CD4-positive, alpha-beta T cell treated with Interleukin-17A for 1 hour (primary cell): ENCODE results near the gene SLC6A4.

Experiments
- DNase-seq: peaks from one replicate; pipeline ENCODE4 v3.0.0-alpha.2; 2020

The SLC6A4 gene

DNA sequence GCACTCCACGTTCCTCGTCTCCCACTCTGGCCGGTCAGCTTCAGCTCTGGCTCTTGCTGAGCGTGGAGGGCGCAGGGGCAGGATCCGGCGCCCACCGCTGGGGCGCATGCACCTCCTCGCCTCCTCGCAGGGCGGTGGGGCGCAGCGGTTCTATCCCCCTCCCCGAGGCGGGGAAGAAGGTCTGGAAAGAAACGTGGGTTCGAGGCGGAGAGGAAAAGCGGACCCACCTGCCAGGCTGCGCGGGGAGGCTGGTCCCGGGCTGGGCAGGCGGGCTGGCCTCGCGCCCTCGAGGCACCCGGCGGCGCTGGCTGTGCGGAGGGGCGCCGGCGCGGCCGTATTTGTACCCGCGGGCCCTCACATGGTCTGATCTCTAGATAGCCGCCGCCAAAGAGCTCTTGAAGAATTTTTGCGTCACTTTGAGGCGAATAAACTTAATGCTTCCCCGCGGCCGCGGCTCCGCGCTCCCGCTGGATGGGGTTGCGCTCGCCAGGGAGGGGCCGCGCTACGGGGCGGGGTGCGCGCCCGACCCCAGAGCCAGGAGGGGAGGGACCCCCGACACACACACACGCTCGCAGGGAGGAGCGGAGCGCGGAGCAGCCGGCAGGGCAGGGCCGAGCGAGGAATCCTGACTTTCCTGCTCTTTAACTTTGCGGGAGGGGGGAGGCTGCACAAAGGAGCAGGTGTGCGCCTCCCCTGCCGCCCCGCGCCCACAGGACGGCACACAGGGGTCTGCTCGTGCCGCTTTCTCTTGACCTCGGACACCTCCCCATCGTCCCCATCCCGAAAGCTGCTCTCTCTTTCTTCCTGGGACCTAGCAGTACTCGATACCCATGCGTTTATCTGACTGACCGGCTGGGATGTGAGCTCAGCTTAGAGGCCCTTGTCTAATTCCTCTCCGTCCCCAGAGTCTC is at the start of gene SLC6A4:
TSS of gene SLC6A4 (minus strand) at position 312 of the 911 bp plus-strand sequence. CDS start 13,739 bp downstream, outside the sequence.
- no peak for DNase-seq

DNA sequence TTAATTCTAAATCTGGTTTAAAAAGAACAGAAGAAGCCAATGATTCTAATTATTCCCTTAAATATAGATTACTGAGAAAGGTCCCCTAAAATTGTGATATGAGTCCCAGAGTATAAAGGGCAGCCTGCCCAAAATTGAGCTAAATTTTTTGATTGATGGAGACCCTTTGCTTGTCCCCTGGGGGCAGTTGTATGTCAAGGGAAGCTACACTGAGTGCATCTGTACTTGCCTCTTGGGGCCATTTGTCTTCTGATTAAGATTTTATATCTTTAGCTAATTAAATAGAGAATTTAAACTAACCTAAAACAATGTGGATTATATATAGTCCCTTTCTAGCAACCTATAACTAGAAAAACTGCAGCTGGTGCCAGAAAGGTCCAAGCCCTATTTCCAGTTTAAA is 43.7 kb upstream of the SLC6A4 start:
- DNase-seq = no peak

DNA sequence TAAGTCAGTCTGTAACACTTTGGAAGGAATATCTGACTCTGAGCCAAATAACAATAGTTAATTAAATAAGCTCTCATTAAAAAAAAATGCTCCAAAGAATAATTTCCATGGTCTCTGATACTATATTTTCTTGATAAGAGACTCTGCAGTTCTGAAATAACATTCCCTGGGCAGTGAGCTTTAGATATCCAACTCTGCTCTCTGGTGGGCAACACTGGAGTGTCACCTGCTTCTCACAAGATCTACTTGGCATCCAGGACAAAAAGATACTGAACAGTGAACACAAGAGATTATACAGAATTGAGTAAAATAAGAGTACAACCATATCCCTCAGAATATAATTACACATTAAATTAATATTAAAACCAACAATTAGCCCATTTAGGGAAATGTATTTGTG is 42.5 kb upstream of the SLC6A4 start:
- peak; percentile 23 for DNase-seq

DNA sequence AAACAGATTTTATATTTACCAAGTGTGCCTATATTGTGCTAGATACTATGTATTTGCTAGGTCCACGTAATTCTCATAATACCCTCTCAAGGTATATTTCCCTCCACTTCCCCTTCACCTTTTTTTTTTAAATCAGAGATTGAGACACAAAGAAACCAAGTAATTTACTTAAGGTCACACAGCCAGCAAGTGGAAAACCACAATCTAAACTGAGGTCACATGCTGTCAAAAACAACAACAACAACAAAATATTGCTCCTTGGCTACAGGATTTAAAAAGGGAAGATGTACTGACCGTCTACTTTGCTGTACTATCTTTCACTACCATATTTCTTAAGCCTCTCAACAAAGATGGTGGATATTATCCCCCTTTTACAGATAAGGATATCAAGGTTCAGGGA is 40.4 kb upstream of the SLC6A4 start:
- DNase-seq = no peak

DNA sequence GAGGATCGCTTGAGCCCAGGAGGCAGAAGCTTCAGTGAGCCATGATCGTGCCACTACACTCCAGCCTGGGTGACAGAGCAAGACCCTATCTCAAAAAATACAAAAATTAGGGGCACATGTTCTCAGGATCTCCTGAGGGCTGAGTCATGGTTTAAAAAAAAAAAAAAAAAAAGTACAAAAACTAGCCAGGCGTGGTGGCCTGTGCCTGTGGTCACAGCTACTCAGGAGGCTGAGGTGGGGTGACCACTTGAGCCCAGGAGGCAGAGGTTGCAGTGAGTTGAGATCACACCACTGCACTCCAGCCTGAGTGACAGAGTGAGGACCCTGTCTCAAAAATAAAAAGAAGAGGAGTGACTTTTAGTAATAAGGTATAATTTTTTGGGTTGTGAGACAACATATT is 39.4 kb upstream of the SLC6A4 start:
- no peak for DNase-seq

DNA sequence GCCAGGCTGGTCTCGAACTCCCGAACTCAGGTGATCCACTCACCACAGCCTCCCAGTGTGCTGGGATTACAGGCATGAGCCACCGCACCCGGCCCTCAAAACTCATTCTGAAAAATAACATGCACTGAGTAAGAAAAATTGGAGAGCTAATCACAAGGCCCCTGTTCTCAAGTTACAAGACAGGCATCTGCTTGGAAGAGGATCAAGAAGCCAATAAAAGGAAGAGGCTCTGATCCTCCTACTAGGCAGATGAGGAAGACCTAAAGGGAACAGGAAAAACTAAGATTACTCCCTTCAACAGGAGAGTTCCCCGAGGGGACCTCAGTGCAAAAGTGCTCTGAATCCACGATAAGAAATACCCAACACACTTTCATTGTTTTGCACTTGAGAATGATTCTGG is 37.9 kb upstream of the SLC6A4 start:
- DNase-seq = no peak

DNA sequence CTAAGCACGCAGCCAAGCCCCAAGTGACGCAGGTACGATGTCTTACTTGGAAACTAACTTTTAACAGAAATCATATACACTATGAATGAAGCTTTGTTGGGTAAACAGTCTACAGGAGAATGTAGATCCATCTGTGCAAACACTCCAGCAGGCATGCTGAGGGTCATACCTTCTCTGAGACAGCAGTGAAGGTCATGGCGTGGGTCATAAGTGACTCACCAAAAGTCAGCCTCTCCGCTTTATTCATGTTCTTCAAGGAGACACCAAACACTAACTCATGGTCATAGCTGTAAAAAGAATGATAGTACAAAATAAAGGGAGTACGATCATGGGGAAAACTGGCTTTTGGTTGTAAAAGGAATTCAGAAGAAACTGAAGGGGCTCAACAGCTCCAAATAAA is 35.6 kb upstream of the SLC6A4 start:
- DNase-seq = no peak

DNA sequence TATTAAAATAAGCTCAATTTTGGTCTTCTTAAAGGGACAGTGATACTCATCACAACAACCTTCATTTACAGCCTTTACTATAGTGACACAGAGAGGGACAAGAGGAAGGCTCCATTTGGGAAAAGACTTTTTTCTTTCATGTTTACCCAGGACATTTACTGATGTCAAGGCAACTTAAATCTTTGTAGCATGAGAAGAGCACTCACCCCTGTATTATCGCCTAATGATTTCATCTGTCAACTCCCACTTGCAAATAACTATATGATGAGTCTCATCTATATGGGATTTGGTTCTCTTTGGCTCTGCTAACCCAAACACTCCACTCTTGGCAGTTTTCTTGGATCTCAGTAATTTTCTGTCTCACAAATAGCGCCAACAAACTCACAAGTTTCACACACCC is 32.1 kb upstream of the SLC6A4 start:
- DNase-seq = no peak

DNA sequence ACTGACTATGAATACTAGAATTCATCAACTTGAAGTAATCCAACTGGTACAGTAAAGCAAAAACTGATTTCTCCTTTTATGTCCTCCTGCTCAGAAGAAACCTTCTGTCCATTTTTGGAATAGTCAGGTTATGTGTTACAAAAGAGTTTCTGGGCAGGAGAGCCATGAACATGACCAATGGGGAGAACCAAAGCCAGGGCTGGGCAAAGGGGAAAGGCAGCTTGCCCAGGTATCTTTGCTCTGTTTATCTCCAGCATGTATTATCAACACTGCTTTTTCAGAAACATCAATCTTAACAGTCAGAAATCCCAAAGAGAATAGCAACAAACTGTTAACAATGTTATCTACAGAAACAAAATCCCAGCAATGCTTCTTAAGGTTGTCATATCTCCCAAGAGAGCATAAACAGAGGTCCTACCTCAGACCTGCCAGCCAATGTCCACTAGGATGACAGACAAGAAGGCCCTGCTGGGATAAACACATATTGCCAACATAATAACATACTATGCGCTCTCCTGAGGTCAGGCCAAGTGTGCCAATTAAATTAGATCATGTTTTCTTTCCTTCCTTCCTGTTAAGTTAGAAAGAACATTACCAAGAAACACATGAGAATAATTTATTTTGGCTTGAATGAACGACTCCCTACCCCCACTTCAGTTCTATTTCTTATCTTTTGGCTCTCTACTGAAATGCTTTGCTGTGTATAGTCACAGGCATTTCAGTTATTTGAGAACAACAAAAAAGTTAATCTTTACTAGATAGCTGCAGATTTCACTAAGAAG is 28.2 kb upstream of the SLC6A4 start:
- no peak for DNase-seq

DNA sequence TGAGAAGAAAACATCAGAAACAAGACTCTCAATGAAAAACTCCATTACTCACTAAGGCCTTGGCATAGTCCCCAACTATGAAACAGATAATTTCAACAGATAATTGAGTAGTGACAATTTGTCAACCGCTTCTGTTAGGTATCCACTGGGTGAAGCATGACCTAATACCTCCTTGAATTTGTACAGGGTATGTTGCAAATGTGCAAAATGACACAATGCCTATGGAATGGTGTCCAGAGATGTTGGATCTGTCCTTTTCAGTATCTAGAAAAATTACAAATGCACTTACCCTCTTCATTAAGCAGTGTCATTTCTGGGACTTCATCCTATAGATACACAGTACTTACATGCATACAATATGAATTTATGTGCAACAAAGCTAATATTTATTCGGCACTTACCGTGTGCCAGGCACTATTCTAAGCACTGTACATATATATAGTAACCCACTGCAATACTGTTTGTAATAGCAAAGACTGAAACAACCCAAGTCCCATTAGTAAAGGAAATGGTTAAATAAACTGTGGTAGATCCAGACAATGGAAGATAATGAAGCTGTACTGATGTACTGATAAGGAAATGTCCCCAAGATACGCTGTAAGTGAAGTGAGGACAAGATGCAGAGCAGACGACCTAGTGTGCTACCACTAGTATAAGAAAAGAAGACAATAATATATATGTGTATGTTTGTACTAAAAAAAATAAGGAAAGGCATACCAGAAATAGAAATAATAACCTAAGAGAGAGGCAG is 21.4 kb upstream of the SLC6A4 start:
- DNase-seq = no peak

DNA sequence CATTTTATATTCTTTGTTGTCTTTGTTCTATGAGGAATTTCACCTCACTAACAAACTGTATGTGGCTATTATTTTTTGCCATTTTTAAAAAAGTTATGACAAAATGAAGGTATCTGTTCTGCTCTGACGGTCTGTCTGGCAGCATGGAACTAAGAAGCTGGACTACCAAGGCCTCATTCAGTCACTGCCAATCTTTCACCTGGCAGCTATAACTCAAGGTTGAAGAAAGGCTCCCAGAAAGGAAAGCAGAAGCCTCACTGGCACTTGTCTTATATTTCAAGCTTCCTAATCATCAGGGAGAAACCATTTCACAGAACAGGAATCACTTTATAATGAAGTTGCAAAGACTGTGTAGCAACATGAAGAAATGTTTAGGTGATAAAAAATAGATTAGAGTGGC is 18.7 kb upstream of the SLC6A4 start:
- DNase-seq = no peak

DNA sequence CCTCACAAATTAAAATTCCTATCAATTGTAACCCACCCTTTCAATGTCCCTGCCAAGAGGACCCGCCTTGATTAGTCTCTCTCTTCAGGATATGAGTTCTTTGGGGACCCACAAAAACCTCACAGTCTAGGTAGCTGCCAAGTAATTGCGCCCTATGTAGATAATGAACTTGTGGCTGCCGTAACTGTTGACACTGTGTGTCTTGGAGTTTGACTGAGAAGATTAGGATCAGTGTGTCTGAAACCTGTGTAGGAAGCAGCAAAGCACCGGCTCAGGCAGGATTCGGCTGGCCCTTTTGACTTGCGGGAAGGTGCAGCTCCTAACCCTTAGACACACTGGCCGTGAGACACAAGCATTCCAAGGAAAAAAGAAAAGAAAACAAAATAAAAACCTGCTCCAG is 17.8 kb upstream of the SLC6A4 start:
- DNase-seq = no peak

DNA sequence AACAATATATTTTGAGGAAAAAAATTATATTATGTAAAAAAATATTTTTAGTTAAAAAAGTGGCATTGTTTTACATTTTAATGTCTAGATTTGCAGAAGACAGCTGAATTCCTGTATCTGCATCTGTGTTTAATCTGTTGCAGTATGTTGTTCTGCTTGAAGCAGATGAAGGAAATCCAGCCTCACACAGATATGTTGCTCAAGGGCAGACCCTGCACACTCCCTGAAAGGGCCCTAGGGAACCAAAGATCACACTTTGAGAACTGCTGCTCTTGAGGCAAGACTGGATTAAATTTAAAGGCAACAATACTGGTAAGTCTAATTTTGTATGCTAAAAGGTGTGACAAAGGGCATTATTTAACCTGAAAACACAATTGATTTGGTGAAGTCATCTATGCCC is 16.4 kb upstream of the SLC6A4 start:
- DNase-seq = no peak

DNA sequence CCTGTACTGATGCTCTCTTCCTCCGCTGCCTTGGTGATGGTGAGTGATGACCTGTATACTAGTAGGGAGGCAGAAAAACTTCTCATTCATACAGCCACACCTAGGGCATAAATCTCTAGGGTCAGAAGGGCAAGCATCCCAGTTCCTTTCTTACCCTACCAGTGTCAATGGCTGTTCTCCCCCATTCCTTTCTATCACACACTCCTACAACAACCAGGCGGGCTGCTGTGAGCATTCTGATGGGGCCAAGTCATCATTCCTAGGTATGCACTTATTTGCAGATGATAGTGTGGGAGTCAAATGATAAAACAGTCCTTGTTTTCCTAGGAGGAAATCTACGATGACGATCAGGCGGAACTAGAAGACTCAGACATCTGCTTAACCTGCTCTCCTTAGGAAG is 14.0 kb upstream of the SLC6A4 start:
- DNase-seq = no peak

DNA sequence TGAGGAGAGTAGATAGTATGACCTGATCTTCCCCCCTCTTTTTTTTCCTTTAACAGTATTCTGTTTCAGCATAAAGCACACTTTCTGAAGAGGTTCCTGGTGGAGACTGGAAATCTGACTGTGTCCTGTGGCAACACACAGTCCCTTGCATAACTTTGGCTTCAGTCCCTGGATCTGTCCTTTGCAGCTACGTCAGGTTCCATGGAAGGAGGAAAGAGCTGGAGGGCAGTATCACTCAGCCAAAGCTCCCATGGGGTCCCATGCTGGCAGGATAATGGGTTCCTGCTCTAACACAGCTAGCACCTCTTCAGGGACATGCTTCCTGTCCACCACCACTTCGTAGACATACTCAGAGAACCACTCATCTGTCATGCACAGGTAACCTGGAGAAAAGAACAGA is 13.3 kb upstream of the SLC6A4 start:
- no peak for DNase-seq

DNA sequence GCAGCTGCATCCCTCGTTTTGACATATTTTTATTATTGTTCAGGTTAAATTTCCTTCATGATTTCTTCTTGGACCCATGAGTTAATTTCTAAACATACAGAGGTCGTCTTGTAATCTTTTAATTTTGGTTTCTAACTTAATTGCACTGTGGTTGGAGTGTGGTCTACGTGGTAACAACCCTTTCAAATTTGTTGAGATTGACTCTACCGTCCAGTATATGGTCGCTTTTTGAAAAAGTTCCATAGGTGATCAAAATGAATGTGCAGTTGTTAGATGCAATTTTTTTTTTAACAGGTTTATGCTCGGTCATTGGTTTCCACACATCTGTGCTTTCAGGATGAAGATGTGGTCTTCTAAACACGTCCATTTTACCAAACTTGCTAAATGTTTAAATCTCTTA is 11.0 kb upstream of the SLC6A4 start:
- no peak for DNase-seq

DNA sequence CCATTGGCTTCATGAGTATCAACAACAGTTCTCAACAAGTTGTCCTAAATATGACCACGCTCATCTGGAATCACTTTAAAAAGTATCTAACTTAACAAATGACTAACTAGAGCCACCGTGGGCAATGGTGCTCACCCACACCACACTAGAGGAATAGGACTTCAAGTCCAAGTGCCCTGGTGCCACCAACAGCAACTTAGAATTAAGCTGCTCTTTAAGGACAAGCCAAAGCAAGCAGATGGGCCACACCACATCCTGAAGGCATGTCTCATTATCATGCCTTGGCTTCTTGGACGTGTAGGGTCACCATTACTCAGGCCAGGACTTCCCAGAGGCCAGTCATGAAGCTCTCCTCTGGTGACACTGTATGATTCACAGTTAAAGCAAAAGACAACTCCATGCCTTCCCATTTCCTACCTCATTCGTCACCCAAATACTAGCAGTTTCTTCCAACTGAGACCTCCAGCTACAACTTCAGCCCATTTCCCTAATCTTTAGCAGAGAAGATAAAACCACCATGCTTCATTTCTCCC is 9.4 kb upstream of the SLC6A4 start:
- no peak for DNase-seq

DNA sequence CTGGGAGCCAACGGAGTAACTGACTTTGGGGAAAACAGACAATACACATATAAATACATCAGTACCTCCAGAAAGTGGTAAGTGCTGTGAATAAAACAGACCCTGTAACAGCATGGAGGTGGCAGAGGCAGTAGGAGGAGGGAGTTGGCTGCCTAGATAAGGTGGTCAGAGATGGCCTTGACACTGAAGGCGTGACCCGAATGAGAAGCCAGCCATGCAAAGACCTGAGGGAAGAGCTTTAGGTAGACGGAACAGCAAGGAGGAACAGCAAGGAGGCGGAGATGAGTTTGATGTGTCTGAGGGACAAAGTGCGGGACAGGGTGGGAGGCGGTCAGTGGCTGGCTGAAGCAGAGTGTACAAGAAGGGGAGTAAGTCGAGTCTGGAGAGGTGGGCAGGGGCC is 8.1 kb upstream of the SLC6A4 start:
- no peak for DNase-seq

DNA sequence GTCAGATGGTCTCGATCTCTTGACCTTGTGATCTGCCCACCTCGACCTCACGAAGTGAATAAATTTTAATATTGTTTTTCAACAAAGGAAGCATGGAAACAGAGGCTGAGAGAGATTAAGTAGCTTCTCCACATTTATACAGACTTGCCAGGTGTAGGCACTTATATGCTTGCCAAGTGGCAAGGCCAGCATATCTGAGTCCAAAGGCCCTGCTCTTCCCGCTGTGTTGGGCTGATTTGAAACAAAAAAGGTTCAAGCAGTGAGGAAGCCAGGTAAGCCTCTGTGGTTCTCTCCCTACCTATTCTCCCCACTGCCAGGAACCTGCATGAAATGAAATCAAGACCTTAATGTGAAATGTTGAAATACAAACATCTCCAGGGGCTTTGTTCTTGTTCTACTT is 7.5 kb upstream of the SLC6A4 start:
- no peak for DNase-seq

DNA sequence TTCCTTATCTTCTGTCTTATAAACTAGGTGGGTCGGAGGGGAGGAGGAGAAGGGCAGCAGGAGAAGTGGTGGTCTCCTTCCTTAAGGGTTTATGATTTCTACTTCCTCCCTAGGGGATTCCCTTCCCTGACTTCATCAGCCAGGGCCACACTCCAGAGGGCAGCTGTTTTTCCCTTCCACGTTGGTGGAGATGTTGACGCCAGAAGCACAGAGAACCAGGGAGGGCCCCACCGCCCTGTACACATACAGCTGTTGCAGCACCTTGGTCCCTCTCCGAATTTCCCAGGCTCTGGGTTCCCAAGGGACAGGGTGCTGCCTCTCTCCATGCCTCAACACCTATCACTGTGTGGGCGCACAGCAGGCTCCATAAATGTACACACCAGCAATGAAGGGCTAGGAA is 5.6 kb upstream of the SLC6A4 start:
- no peak for DNase-seq

DNA sequence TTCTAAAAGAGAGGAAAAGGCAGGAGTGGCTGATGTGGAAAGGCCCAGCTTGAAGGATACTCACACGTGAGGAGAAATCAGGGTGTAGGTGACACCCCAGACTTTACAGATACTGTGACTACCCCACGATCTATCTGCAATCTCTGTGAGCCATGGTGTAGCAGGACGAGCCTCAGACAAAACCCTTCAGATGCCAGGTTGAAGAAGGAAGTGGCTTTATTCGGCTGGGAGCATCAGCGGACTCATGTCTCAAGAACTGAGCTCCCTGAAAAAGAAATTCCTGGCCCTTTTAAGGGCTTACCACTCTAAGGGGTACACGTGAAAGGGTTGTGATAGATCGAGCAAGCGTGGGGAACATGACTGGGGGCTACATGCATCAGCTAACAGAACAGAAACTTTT is 4.7 kb upstream of the SLC6A4 start:
- DNase-seq = no peak

DNA sequence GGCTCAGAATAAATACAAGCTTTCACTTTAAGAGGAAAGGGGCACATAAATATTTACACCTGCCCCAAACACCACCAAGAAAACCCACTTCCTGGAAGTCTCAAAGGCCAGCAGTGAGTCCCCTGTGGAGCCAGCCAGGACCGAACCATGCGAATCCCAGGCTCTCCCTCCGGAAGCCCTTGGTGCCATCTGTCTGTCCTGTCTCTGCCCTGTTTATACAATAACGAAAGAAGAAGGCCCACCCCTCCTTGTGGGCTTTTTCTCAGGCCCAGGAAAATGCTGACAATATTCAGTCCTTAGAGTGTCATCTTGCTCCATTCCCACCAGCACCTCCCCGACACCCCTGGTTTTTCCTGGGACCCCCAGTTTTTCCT is 3.6 kb upstream of the SLC6A4 start:
- DNase-seq = no peak

DNA sequence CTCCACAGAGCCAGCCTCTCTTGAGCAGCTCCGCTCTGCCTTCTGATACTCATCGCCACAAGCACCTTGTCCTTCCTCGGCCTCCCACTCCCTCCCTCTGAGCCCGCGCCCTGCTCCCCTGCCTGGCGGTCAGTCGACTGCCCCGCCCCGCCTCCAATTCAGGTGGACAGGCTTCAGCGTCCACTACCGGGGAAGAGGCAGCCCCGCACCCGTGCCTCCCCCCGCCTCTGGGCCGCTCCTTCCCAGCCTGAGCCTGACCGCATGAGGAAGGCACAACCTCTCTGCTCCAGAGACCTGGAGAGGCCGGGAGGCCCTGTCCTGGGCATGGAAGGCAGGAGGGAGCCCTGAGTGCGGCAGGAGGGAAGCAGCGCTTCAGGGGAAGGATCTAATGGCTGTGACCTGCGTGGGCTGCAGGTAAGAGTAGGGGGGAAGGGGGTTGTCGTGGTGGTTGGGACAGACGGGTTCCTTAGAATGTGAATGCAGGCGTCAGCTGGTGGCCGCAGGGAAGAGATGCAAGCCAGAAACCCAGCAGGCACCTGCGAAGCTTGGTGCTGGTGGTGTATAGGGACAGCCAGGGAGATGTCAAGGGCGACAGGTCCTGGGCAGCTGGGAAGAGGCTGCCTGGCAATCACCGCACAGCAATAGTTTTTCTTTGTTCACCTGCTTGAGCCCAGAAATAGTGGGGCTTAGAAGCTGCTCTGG is 3.0 kb upstream of the SLC6A4 start:
- no peak for DNase-seq
